Neural cell (in vitro differentiated cells): Measurements from ENCODE around the gene WDR81. TPM values are rescaled to one million over a fixed set of nuclear protein-coding genes. Genes with fewer than 3 reads are reported as not detected.
A peak's percentile ranks its signal among the peaks of the same experiment; 100 is the strongest.

ENCODE experiments used
- H2AFZ ChIP-seq: fragments of 200-600, 300-800 bp; sonication (generic), shearing (Covaris generic); 2 replicates; pipeline ENCODE4 v1.6.0; 2014; ENCODE audit warnings: low read depth, mild to moderate bottlenecking, antibody characterized with exemption, low read length, moderate library complexity
- H3F3A ChIP-seq: fragments of 200-600 bp; shearing (Covaris generic); 2 replicates; pipeline ENCODE4 v1.6.1; 2016; ENCODE audit warnings: mild to moderate bottlenecking, moderate library complexity, mixed read lengths, antibody characterized with exemption, low read length; ENCODE audit not compliant: insufficient read depth, poor library complexity, severe bottlenecking
- H3K27ac ChIP-seq: fragments of 200-600, 300-800 bp; sonication (generic), shearing (Covaris generic); 2 replicates; pipeline ENCODE4 v1.5.1; 2014; ENCODE audit warnings: mild to moderate bottlenecking, low read length, moderate library complexity
- H3K27me3 ChIP-seq: fragments of 300-800, 200-600 bp; sonication (generic), shearing (Covaris generic); 2 replicates; pipeline ENCODE4 v1.6.0; 2014; ENCODE audit warnings: mild to moderate bottlenecking, low read depth, low read length, moderate library complexity; ENCODE audit not compliant: insufficient read depth
- H3K36me3 ChIP-seq: fragments of 300-800, 200-600 bp; sonication (generic), shearing (Covaris generic); 2 replicates; pipeline ENCODE4 v1.5.1; 2014; ENCODE audit warnings: mild to moderate bottlenecking, antibody characterized with exemption, low read length, moderate library complexity; ENCODE audit not compliant: insufficient read depth
- H3K4me2 ChIP-seq: fragments of 300-800, 200-600 bp; sonication (generic), shearing (Covaris generic); 2 replicates; pipeline ENCODE4 v1.6.0; 2014; ENCODE audit warnings: mild to moderate bottlenecking, low read length
- H3K4me3 ChIP-seq: fragments of 300-800, 200-600 bp; sonication (generic), shearing (Covaris generic); 2 replicates; pipeline ENCODE4 v1.5.1; 2014; ENCODE audit warnings: mild to moderate bottlenecking, low read length, moderate library complexity
- H3K79me2 ChIP-seq: fragments of 200-600 bp; shearing (Covaris generic); replicated peaks from 2 replicates; pipeline ENCODE4 v1.6.0; 2014; ENCODE audit warnings: mild to moderate bottlenecking, low read length, moderate library complexity; ENCODE audit not compliant: insufficient read depth
- H3K9ac ChIP-seq: fragments of 300-800, 200-600 bp; sonication (generic), shearing (Covaris generic); 2 replicates; pipeline ENCODE4 v1.6.1; 2016; ENCODE audit warnings: mild to moderate bottlenecking, low read length, mixed read lengths
- H3K9me2 ChIP-seq: fragments of 200-600 bp; shearing (Covaris generic); 2 replicates; pipeline ENCODE4 v1.6.1; 2016; ENCODE audit warnings: mild to moderate bottlenecking, low read length, mixed read lengths; ENCODE audit not compliant: insufficient read depth
- H3K9me3 ChIP-seq: fragments of 200-600, 300-800 bp; sonication (generic), shearing (Covaris generic); 2 replicates; pipeline ENCODE4 v1.6.1; 2016; ENCODE audit warnings: mild to moderate bottlenecking, mixed run types, low read length, moderate library complexity, mixed read lengths
- H4K20me1 ChIP-seq: fragments of 200-600 bp; shearing (Covaris generic); 2 replicates; pipeline ENCODE4 v1.6.1; 2016; ENCODE audit warnings: mild to moderate bottlenecking, mixed run types; ENCODE audit not compliant: insufficient read depth
- CTCF ChIP-seq: fragments of 450-650 bp; IDR thresholded peaks from 2 replicates; pipeline ENCODE4 v1.5.1; 2014; ENCODE audit warnings: antibody characterized with exemption, mild to moderate bottlenecking, moderate library complexity; ENCODE audit not compliant: poor library complexity, severe bottlenecking
- EP300 ChIP-seq: fragments of 450-650 bp; conservative IDR thresholded peaks from 2 replicates; pipeline ENCODE4 v1.6.1; 2014; ENCODE audit warnings: antibody characterized with exemption, mild to moderate bottlenecking, moderate library complexity; ENCODE audit not compliant: poor library complexity, severe bottlenecking
- EZH2 ChIP-seq: fragments of 200-600, 300-800 bp; shearing (Covaris generic), sonication (generic); IDR thresholded peaks from 2 replicates; pipeline ENCODE4 v1.6.1; 2014; ENCODE audit warnings: antibody characterized with exemption, low read length, borderline replicate concordance, mild to moderate bottlenecking; ENCODE audit not compliant: insufficient read depth, poor library complexity, severe bottlenecking
- MXI1 ChIP-seq: fragments of 450-650 bp; conservative IDR thresholded peaks from 2 replicates; pipeline ENCODE4 v1.6.1; 2014; ENCODE audit warnings: antibody characterized with exemption, mild to moderate bottlenecking; ENCODE audit not compliant: poor library complexity, severe bottlenecking
- POLR2AphosphoS5 ChIP-seq: IDR thresholded peaks from 2 replicates; pipeline ENCODE4 v1.6.1; 2012
- RAD21 ChIP-seq: fragments of 450-650 bp; conservative IDR thresholded peaks from 2 replicates; pipeline ENCODE4 v1.6.1; 2014; ENCODE audit warnings: antibody characterized with exemption, mild to moderate bottlenecking, moderate library complexity
- REST ChIP-seq: IDR thresholded peaks from 2 replicates; pipeline ENCODE4 v1.6.1; 2012; ENCODE audit warnings: borderline replicate concordance
- SMC3 ChIP-seq: fragments of 450-650 bp; conservative IDR thresholded peaks from 2 replicates; pipeline ENCODE4 v1.6.1; 2014; ENCODE audit warnings: antibody characterized with exemption, mild to moderate bottlenecking, moderate library complexity; ENCODE audit not compliant: poor library complexity
- TAF1 ChIP-seq: IDR thresholded peaks from 2 replicates; pipeline ENCODE4 v1.6.1; 2012; ENCODE audit warnings: low read depth
- polyA plus RNA-seq: library from polyadenylated mRNA; depleted of rRNA; stranded (reverse); fragments of >200 nt; gene quantifications from 2 replicates; pipeline ENCODE4 v1.2.3, GENCODE V29; 2014

Gene WDR81
- polyA plus RNA-seq, 1 donor from 2014 or later: 5.4 TPM

- no peaks in the 10 kb centered on the region for H3K9me2 ChIP-seq
- no peaks in the 10 kb centered on the region for H3F3A ChIP-seq
- no peaks in the 10 kb centered on the region for H3K27me3 ChIP-seq
- H3K27ac ChIP-seq: peak overlapping the region; percentile 97
- peak overlapping the region; percentile 98 for H3K9ac ChIP-seq
- no peak for TF ChIP-seq SMC3
- TF ChIP-seq POLR2AphosphoS5: no peak
- TF ChIP-seq RAD21: no peak
- TF ChIP-seq EP300: no peak
- TF ChIP-seq CTCF: no peak
- no peak for TF ChIP-seq TAF1
- TF ChIP-seq EZH2: no peak
- TF ChIP-seq REST: no peak
- TF ChIP-seq MXI1: no peak
- peaks cover 18% of the 10 kb centered on the region for H3K36me3 ChIP-seq
- H3K4me3 ChIP-seq: peak overlapping the region; percentile 89
- H3K79me2 ChIP-seq: peaks cover 40% of the 10 kb centered on the region
- peak overlapping the region; percentile 86 for H3K4me2 ChIP-seq
- no peak overlapping the region for H2AFZ ChIP-seq
- peaks cover 5% of the 10 kb centered on the region for H4K20me1 ChIP-seq
- no peaks in the 10 kb centered on the region for H3K9me3 ChIP-seq
Observed at GRCh38 chr17:1683459-1683858, 41.0 kb upstream of the WDR81 start.

- H3K79me2 ChIP-seq: peaks cover 40% of the 10 kb centered on the region
- TF ChIP-seq EP300 (peak; percentile 83), RAD21 (no peak), EZH2 (no peak), TAF1 (peak; percentile 65), MXI1 (peak; percentile 78), CTCF (no peak), REST (peak; percentile 70), SMC3 (peak; percentile 16), POLR2AphosphoS5 (peak; percentile 99)
- H3K9ac ChIP-seq: peak within 1 kb of the TSS; percentile 98
- no peaks in the 10 kb centered on the region for H3K9me3 ChIP-seq
- no peaks in the 10 kb centered on the region for H3F3A ChIP-seq
- peak within 1 kb of the TSS; percentile 97 for H3K27ac ChIP-seq
- H3K9me2 ChIP-seq: no peaks in the 10 kb centered on the region
- peaks cover 5% of the 10 kb centered on the region for H4K20me1 ChIP-seq
- peak within 1 kb of the TSS; percentile 89 for H3K4me3 ChIP-seq
- H3K36me3 ChIP-seq: peaks cover 14% of the 10 kb centered on the region
- peak within 1 kb of the TSS; percentile 81 for H2AFZ ChIP-seq
- H3K4me2 ChIP-seq: peak within 1 kb of the TSS; percentile 86
- no peaks in the 10 kb centered on the region for H3K27me3 ChIP-seq
Observed at GRCh38 chr17:1684378-1685189, 39.9 kb upstream of the WDR81 start, which contains the start of gene PRPF8. Gene PRPF8, minus strand, starts transcription at chr17:1684867. Its CDS starts 296 bp downstream, at chr17:1684571.
